Caco-2 (cell line): ENCODE data around the gene GRM6. TPM values are rescaled to one million over a fixed set of nuclear protein-coding genes. Genes with fewer than 3 reads are reported as not detected.

Experiments used
- BruUV-seq: library from RNA; stranded (reverse); fragments of 400-500 nt; replicated peaks from 2 replicates; lab custom pipeline; 2021; lab: Mats Ljungman, UMichigan
- CTCF ChIA-PET: fragments of 300-600 bp; sonication (Branson Sonifier 250); formaldehyde crosslinking; loops from one replicate; lab custom pipeline; 2022; ENCODE audit warnings: antibody characterized with exemption; lab: Charles Lee
- POLR2A ChIA-PET: fragments of 300-600 bp; sonication (Branson Sonifier 250); formaldehyde crosslinking; loops from one replicate; lab custom pipeline; 2022; ENCODE audit warnings: antibody characterized with exemption; lab: Charles Lee
- DNase-seq, 2 experiments: peaks; one replicate each; pipeline versions ENCODE4 v3.0.0 to v3.0.0-alpha.2; 2020 to 2022
- H3K27me3 ChIP-seq: replicated peaks from 2 replicates; pipeline ENCODE4 v1.6.0; 2011; ENCODE audit warnings: low read length; ENCODE audit not compliant: control insufficient read depth, insufficient read depth
- H3K36me3 ChIP-seq: 2 replicates; pipeline ENCODE4 v1.5.1; 2011; ENCODE audit warnings: low read length; ENCODE audit not compliant: control insufficient read depth, insufficient read depth
- H3K4me1 ChIP-seq: fragments of 250-450 bp; sonication (Bioruptor Pico); 2 replicates; pipeline ENCODE4 v1.5.1; 2020; ENCODE audit warnings: mild to moderate bottlenecking
- H3K4me3 ChIP-seq: 2 replicates; pipeline ENCODE4 v1.5.1; 2011; ENCODE audit warnings: low read depth, mild to moderate bottlenecking, control low read depth, low read length
- H3K9me3 ChIP-seq: fragments of 250-450 bp; sonication (Bioruptor Pico); 2 replicates; pipeline ENCODE4 v1.5.1; 2020; ENCODE audit warnings: mild to moderate bottlenecking, moderate library complexity
- H3K27ac Mint-ChIP-seq: one replicate; pipeline ENCODE4 v1.8.0; 2022; ENCODE audit warnings: mixed read lengths; ENCODE audit not compliant: unreplicated experiment
- H3K27me3 Mint-ChIP-seq: one replicate; pipeline ENCODE4 v1.8.0; 2022; ENCODE audit warnings: mixed read lengths; ENCODE audit not compliant: insufficient read depth, unreplicated experiment
- H3K36me3 Mint-ChIP-seq: one replicate; pipeline ENCODE4 v1.8.0; 2022; ENCODE audit warnings: mild to moderate bottlenecking, mixed read lengths; ENCODE audit not compliant: insufficient read depth, unreplicated experiment
- H3K4me1 Mint-ChIP-seq: one replicate; pipeline ENCODE4 v1.8.0; 2022; ENCODE audit warnings: low read depth, mixed read lengths; ENCODE audit not compliant: unreplicated experiment
- H3K4me3 Mint-ChIP-seq: one replicate; pipeline ENCODE4 v1.8.0; 2022; ENCODE audit warnings: mild to moderate bottlenecking, moderate library complexity, mixed read lengths; ENCODE audit not compliant: unreplicated experiment
- H3K9me3 Mint-ChIP-seq: one replicate; pipeline ENCODE4 v1.8.0; 2022; ENCODE audit warnings: mixed read lengths; ENCODE audit not compliant: unreplicated experiment
- CTCF ChIP-seq, 2 experiments: fragments of 200-600 bp in 1 of 2; IDR thresholded peaks; 1 replicate in 1 of 2; 2 replicates in 1 of 2; pipeline versions ENCODE4 v1.5.1 to v1.8.0; 2011 to 2022; ENCODE audit warnings: antibody characterized with exemption in 1 of 2, control low read depth in 1 of 2, inconsistent platforms in 1 of 2, low read depth in 1 of 2, low read length in 1 of 2, mild to moderate bottlenecking in 1 of 2, moderate library complexity in 1 of 2; ENCODE audit not compliant: insufficient read depth in 1 of 2, severe bottlenecking in 1 of 2, unreplicated experiment in 1 of 2
- intact Hi-C: fragments of 100-400 bp; cut with micrococcal nuclease; formaldehyde crosslinking; loops from one replicate; pipeline ENCODE4 v1.10.0; 2022; ENCODE audit not compliant: unreplicated experiment
- total RNA-seq: library from RNA; stranded (reverse); gene quantifications from 2 replicates; pipeline ENCODE4 v1.2.3, GENCODE V29; 2022

GRM6 gene
- total RNA-seq, 1 experiment from 2014 or later = not detected

GRCh38 chr5:178981381-178981780 lies 13.7 kb downstream of the GRM6 start:
- no peaks in the 10 kb centered on the region for H3K36me3 Mint-ChIP-seq
- H3K27ac Mint-ChIP-seq = no peak overlapping the region
- DNase-seq = no peak
- no peaks in the 10 kb centered on the region for H3K27me3 ChIP-seq
- no peak overlapping the region for H3K4me3 ChIP-seq
- H3K4me1 Mint-ChIP-seq = no peaks in the 10 kb centered on the region
- ChIA-PET POLR2A (no interaction called here), CTCF (no interaction called here)
- no peak overlapping the region for H3K4me3 Mint-ChIP-seq
- TF ChIP-seq CTCF (IDR thresholded peaks at IDR 0.05; ENCODE audit: insufficient read depth in 1 of 2, low read depth in 1 of 2, low read length in 1 of 2, severe bottlenecking in 1 of 2, unreplicated experiment in 1 of 2) = no peak
- H3K36me3 ChIP-seq = no peaks in the 10 kb centered on the region
- intact Hi-C loops = no loop called here
- peaks cover 56% of the 10 kb centered on the region for H3K9me3 Mint-ChIP-seq
- no peaks in the 10 kb centered on the region for H3K27me3 Mint-ChIP-seq
- peaks cover 19% of the 10 kb centered on the region for H3K9me3 ChIP-seq
- BruUV-seq = no TSS peak
- no peaks in the 10 kb centered on the region for H3K4me1 ChIP-seq

GRCh38 chr5:178965465-178966055 lies 29.6 kb downstream of the GRM6 start:
- intact Hi-C loops = no loop called here
- BruUV-seq = no TSS peak

GRCh38 chr5:178941361-178941760 lies 53.8 kb downstream of the GRM6 start:
- TF ChIP-seq CTCF (IDR thresholded peaks at IDR 0.05; ENCODE audit: insufficient read depth in 1 of 2, low read depth in 1 of 2, low read length in 1 of 2, severe bottlenecking in 1 of 2, unreplicated experiment in 1 of 2) = no peak
- intact Hi-C loops = no loop called here
- no peak for DNase-seq
- Mint-ChIP-seq H3K27ac (no peak overlapping the region), H3K9me3 (peaks cover 61% of the 10 kb centered on the region), H3K4me1 (no peaks in the 10 kb centered on the region), H3K4me3 (no peak overlapping the region), H3K27me3 (no peaks in the 10 kb centered on the region), H3K36me3 (no peaks in the 10 kb centered on the region)
- ChIA-PET CTCF (no interaction called here), POLR2A (no interaction called here)
- Histone ChIP-seq H3K27me3 (no peaks in the 10 kb centered on the region), H3K36me3 (no peaks in the 10 kb centered on the region), H3K4me3 (no peak overlapping the region), H3K9me3 (peaks cover 24% of the 10 kb centered on the region), H3K4me1 (no peaks in the 10 kb centered on the region)
- BruUV-seq = no TSS peak

More at GRCh38 chr5:178965465-178966055, 29.6 kb downstream of the GRM6 start:
- Mint-ChIP-seq H3K36me3 (peaks cover 6% of the 10 kb centered on the region), H3K27ac (no peak overlapping the region), H3K27me3 (no peaks in the 10 kb centered on the region), H3K4me3 (no peak overlapping the region), H3K4me1 (no peaks in the 10 kb centered on the region), H3K9me3 (peaks cover 89% of the 10 kb centered on the region)
- TF ChIP-seq CTCF (IDR thresholded peaks at IDR 0.05; ENCODE audit: insufficient read depth in 1 of 2, low read depth in 1 of 2, low read length in 1 of 2, severe bottlenecking in 1 of 2, unreplicated experiment in 1 of 2) = no peak
- Histone ChIP-seq H3K36me3 (no peaks in the 10 kb centered on the region), H3K9me3 (peaks cover 44% of the 10 kb centered on the region), H3K4me1 (no peaks in the 10 kb centered on the region), H3K4me3 (no peak overlapping the region), H3K27me3 (no peaks in the 10 kb centered on the region)
- ChIA-PET CTCF (no interaction called here), POLR2A (no interaction called here)
- DNase-seq = no peak
